ENCODE data around the gene MICB.

- TF ChIP-seq, protein P1, sequence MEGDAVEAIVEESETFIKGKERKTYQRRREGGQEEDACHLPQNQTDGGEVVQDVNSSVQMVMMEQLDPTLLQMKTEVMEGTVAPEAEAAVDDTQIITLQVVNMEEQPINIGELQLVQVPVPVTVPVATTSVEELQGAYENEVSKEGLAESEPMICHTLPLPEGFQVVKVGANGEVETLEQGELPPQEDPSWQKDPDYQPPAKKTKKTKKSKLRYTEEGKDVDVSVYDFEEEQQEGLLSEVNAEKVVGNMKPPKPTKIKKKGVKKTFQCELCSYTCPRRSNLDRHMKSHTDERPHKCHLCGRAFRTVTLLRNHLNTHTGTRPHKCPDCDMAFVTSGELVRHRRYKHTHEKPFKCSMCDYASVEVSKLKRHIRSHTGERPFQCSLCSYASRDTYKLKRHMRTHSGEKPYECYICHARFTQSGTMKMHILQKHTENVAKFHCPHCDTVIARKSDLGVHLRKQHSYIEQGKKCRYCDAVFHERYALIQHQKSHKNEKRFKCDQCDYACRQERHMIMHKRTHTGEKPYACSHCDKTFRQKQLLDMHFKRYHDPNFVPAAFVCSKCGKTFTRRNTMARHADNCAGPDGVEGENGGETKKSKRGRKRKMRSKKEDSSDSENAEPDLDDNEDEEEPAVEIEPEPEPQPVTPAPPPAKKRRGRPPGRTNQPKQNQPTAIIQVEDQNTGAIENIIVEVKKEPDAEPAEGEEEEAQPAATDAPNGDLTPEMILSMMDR (IDR thresholded peaks at IDR 0.05), result no peak
- TF ChIP-seq ZNF302 (CRISPR knock-in tag; IDR thresholded peaks at IDR 0.05), result no peak
Measured at GRCh38 chr6:31465185-31465536, 32.8 kb upstream of the MICB start.

Measured in A549 (cell line).